H1 (cell line): Measurements from ENCODE around the gene DLG1. TPM values are rescaled to one million over a fixed set of nuclear protein-coding genes. Genes with fewer than 3 reads are reported as not detected.
A peak's percentile ranks its signal among the peaks of the same experiment; 100 is the strongest.

Experiments used
- JUN ChIP-seq: IDR thresholded peaks from 2 replicates; pipeline ENCODE4 v1.6.1; 2011; ENCODE audit warnings: low read depth, mild to moderate bottlenecking, improper control_type of control experiment, low read length
- RAD21 ChIP-seq, 2 experiments: IDR thresholded peaks in 1 of 2; conservative IDR thresholded peaks in 1 of 2; 2 replicates each; pipeline ENCODE4 v1.6.1; 2011; ENCODE audit warnings: low read depth in 2 of 2, low read length in 2 of 2, improper control_type of control experiment in 1 of 2, inconsistent platforms in 1 of 2, mild to moderate bottlenecking in 1 of 2, moderate library complexity in 1 of 2
- RBBP5 ChIP-seq: IDR thresholded peaks from 2 replicates; pipeline ENCODE4 v1.7.1; 2012; ENCODE audit warnings: low read depth, mild to moderate bottlenecking, inconsistent platforms, low read length, moderate library complexity, borderline replicate concordance
- RNF2 ChIP-seq: fragments of 200-900, 300-1000 bp; sonication (generic); IDR thresholded peaks from 2 replicates; pipeline ENCODE4 v1.7.1; 2016; ENCODE audit warnings: borderline replicate concordance, low read depth, mild to moderate bottlenecking, antibody characterized with exemption, low read length; ENCODE audit not compliant: poor library complexity, severe bottlenecking; ENCODE audit errors: missing control alignments
- SIN3A ChIP-seq, 2 experiments: IDR thresholded peaks in 1 of 2; conservative IDR thresholded peaks in 1 of 2; 2 replicates each; pipeline ENCODE4 v1.6.1; 2011 to 2012; ENCODE audit warnings: low read length in 2 of 2, improper control_type of control experiment in 1 of 2, low read depth in 1 of 2, mild to moderate bottlenecking in 1 of 2
- SIRT6 ChIP-seq: IDR thresholded peaks from one replicate; pipeline ENCODE4 v1.7.1; 2012; ENCODE audit warnings: low read length, inconsistent platforms
- TBP ChIP-seq: IDR thresholded peaks from 2 replicates; pipeline ENCODE4 v1.6.1; 2011; ENCODE audit warnings: low read depth, low read length, improper control_type of control experiment
- TEAD4 ChIP-seq: IDR thresholded peaks from 2 replicates; pipeline ENCODE4 v1.6.1; 2012; ENCODE audit warnings: low read depth, low read length, inconsistent platforms, mixed read lengths
- polyA plus RNA-seq, 7 experiments: library from polyadenylated mRNA; depleted of rRNA in 3 of 7; stranded (reverse) in 5 of 7; unstranded in 2 of 7; fragments of >200 nt in 5 of 7; fragments of 200-250 nt in 2 of 7; gene quantifications; 1 replicate in 5 of 7; 2 replicates in 1 of 7; 4 replicates in 1 of 7; pipeline versions ENCODE4 v1.2.1 to v1.2.3, GENCODE V29; 2011 to 2013; ENCODE audit warnings: missing spikeins in 2 of 7, mixed read lengths in 2 of 7
- total RNA-seq: library from RNA; stranded (reverse); fragmentation: NEBNext Ultra II Directional; extraction: Animal tissue kit (Norgen Biotek cat#: 25700); gene quantifications from 2 replicates; pipeline ENCODE4 v1.2.1, GENCODE V29; 2021
- TF ChIP-seq, protein P1 (sequence below): fragments of 300-600 bp; sonication (generic); IDR thresholded peaks from 2 replicates; pipeline ENCODE4 v1.7.1; 2012; ENCODE audit warnings: low read length, moderate library complexity, mild to moderate bottlenecking, inconsistent platforms; ENCODE audit not compliant: insufficient replicate concordance
- TF ChIP-seq, protein P2 (sequence below): IDR thresholded peaks from 2 replicates; pipeline ENCODE4 v1.6.1; 2012; ENCODE audit warnings: inconsistent platforms

Gene DLG1
- total and polyA plus RNA-seq, 2 of the 8 experiments (the other 6 are each of a cell fraction or from before 2014, with no cell fraction given), result 13.4 to 78.8 TPM

DNA sequence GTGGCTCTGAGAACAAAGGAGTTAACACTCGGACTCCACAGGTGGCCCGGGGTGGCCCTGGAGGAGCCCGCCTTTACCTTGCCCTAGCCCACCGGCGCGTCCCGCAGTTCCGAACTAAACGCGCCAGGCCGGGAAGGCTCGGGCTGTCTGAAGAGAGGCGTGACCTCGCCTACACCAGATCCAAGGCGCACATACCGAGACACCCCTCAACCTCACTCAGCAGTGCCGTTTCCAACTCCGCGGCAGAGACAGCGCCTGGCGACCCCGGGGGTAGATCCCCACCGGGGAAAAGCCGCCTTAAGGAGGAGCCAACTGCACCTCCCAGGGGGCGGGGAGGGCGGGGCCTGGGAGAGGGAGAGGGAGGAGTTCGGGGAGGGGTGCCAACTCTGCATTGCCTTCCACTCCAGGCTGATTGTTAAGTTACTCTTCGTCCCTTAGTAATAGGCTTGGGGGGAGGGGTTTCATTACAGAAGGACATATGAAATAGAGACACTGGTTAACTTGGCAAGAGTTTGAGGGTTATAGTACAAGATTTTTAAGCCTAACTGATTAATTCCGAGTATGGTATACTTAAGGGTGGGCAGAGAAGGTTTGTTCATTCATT lies at the start of gene DLG1 (continued):
- TF ChIP-seq, protein P1, sequence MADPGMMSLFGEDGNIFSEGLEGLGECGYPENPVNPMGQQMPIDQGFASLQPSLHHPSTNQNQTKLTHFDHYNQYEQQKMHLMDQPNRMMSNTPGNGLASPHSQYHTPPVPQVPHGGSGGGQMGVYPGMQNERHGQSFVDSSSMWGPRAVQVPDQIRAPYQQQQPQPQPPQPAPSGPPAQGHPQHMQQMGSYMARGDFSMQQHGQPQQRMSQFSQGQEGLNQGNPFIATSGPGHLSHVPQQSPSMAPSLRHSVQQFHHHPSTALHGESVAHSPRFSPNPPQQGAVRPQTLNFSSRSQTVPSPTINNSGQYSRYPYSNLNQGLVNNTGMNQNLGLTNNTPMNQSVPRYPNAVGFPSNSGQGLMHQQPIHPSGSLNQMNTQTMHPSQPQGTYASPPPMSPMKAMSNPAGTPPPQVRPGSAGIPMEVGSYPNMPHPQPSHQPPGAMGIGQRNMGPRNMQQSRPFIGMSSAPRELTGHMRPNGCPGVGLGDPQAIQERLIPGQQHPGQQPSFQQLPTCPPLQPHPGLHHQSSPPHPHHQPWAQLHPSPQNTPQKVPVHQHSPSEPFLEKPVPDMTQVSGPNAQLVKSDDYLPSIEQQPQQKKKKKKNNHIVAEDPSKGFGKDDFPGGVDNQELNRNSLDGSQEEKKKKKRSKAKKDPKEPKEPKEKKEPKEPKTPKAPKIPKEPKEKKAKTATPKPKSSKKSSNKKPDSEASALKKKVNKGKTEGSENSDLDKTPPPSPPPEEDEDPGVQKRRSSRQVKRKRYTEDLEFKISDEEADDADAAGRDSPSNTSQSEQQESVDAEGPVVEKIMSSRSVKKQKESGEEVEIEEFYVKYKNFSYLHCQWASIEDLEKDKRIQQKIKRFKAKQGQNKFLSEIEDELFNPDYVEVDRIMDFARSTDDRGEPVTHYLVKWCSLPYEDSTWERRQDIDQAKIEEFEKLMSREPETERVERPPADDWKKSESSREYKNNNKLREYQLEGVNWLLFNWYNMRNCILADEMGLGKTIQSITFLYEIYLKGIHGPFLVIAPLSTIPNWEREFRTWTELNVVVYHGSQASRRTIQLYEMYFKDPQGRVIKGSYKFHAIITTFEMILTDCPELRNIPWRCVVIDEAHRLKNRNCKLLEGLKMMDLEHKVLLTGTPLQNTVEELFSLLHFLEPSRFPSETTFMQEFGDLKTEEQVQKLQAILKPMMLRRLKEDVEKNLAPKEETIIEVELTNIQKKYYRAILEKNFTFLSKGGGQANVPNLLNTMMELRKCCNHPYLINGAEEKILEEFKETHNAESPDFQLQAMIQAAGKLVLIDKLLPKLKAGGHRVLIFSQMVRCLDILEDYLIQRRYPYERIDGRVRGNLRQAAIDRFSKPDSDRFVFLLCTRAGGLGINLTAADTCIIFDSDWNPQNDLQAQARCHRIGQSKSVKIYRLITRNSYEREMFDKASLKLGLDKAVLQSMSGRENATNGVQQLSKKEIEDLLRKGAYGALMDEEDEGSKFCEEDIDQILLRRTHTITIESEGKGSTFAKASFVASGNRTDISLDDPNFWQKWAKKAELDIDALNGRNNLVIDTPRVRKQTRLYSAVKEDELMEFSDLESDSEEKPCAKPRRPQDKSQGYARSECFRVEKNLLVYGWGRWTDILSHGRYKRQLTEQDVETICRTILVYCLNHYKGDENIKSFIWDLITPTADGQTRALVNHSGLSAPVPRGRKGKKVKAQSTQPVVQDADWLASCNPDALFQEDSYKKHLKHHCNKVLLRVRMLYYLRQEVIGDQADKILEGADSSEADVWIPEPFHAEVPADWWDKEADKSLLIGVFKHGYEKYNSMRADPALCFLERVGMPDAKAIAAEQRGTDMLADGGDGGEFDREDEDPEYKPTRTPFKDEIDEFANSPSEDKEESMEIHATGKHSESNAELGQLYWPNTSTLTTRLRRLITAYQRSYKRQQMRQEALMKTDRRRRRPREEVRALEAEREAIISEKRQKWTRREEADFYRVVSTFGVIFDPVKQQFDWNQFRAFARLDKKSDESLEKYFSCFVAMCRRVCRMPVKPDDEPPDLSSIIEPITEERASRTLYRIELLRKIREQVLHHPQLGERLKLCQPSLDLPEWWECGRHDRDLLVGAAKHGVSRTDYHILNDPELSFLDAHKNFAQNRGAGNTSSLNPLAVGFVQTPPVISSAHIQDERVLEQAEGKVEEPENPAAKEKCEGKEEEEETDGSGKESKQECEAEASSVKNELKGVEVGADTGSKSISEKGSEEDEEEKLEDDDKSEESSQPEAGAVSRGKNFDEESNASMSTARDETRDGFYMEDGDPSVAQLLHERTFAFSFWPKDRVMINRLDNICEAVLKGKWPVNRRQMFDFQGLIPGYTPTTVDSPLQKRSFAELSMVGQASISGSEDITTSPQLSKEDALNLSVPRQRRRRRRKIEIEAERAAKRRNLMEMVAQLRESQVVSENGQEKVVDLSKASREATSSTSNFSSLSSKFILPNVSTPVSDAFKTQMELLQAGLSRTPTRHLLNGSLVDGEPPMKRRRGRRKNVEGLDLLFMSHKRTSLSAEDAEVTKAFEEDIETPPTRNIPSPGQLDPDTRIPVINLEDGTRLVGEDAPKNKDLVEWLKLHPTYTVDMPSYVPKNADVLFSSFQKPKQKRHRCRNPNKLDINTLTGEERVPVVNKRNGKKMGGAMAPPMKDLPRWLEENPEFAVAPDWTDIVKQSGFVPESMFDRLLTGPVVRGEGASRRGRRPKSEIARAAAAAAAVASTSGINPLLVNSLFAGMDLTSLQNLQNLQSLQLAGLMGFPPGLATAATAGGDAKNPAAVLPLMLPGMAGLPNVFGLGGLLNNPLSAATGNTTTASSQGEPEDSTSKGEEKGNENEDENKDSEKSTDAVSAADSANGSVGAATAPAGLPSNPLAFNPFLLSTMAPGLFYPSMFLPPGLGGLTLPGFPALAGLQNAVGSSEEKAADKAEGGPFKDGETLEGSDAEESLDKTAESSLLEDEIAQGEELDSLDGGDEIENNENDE, result no peak
- no peak; the same call in 1 of the 2 replicates for TF ChIP-seq RBBP5
- TF ChIP-seq JUN, result no peak
- TF ChIP-seq, protein P2, sequence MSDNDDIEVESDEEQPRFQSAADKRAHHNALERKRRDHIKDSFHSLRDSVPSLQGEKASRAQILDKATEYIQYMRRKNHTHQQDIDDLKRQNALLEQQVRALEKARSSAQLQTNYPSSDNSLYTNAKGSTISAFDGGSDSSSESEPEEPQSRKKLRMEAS, result no peak
- TF ChIP-seq TBP, result peak; percentile 36
- TF ChIP-seq RAD21 (IDR thresholded peaks at IDR 0.05 in 1 of 2, conservative IDR thresholded peaks at IDR 0.05 in 1 of 2; ENCODE audit: low read depth in 2 of 2, low read length in 2 of 2), result no peak
- no peak for TF ChIP-seq TEAD4
- TF ChIP-seq SIRT6, result no peak
- TF ChIP-seq RNF2, result no peak
- no peak for TF ChIP-seq SIN3A (conservative IDR thresholded peaks at IDR 0.05 in 1 of 2, IDR thresholded peaks at IDR 0.05 in 1 of 2; ENCODE audit: low read depth in 1 of 2, low read length in 2 of 2)
